H1 (cell line): Measurements from ENCODE around the gene PRUNE1. TPM values are rescaled to one million over a fixed set of nuclear protein-coding genes. Genes with fewer than 3 reads are reported as not detected.

ENCODE experiments used
- CTCF ChIA-PET: fragments of 300-600 bp; sonication (Branson Sonifier 250); formaldehyde crosslinking; loops from one replicate; lab custom pipeline; 2021; ENCODE audit not compliant: partially characterized antibody; lab: Charles Lee
- POLR2A ChIA-PET: fragments of 300-600 bp; sonication (Branson Sonifier 250); formaldehyde crosslinking; loops from one replicate; lab custom pipeline; 2021; ENCODE audit warnings: inconsistent platforms; ENCODE audit not compliant: partially characterized antibody; lab: Charles Lee
- DNase-seq, 2 experiments: peaks; one replicate each; pipeline versions ENCODE4 v3.0.0 to v3.0.0-alpha.2; 2010 to 2022; ENCODE audit warnings: low spot score in 2 of 2, low read depth in 1 of 2, mixed read lengths in 1 of 2
- FAIRE-seq: peaks from 2 replicates; lab custom pipeline; 2011; peaks lifted over from hg19 to GRCh38; lab: Jason Lieb, UNC
- H2AFZ ChIP-seq: 2 replicates; pipeline ENCODE4 v1.8.1; 2012; ENCODE audit warnings: low read length, inconsistent platforms
- H2AK5ac ChIP-seq: 2 replicates; pipeline ENCODE4 v1.6.1; 2013; ENCODE audit warnings: low read depth, low read length
- H2BK120ac ChIP-seq: replicated peaks from 2 replicates; pipeline ENCODE3; 2013; ENCODE audit warnings: low read depth, low read length, inconsistent platforms
- H2BK12ac ChIP-seq: 2 replicates; pipeline ENCODE4 v1.6.1; 2013; ENCODE audit warnings: low read depth, low read length
- H2BK15ac ChIP-seq: 2 replicates; pipeline ENCODE4 v1.6.1; 2013; ENCODE audit warnings: low read length
- H2BK20ac ChIP-seq: 2 replicates; pipeline ENCODE4 v1.6.1; 2013; ENCODE audit warnings: low read length
- H2BK5ac ChIP-seq: 2 replicates; pipeline ENCODE4 v1.6.1; 2013; ENCODE audit warnings: low read depth, low read length
- H3K14ac ChIP-seq: 2 replicates; pipeline ENCODE4 v1.6.1; 2013; ENCODE audit warnings: inconsistent platforms; ENCODE audit not compliant: insufficient read length
- H3K18ac ChIP-seq: 2 replicates; pipeline ENCODE4 v1.6.1; 2013; ENCODE audit warnings: low read length; ENCODE audit errors: extremely low read depth
- H3K23ac ChIP-seq: 2 replicates; pipeline ENCODE4 v1.6.1; 2013; ENCODE audit warnings: inconsistent platforms; ENCODE audit not compliant: insufficient read length
- H3K23me2 ChIP-seq: 2 replicates; pipeline ENCODE4 v1.6.1; 2013; ENCODE audit warnings: low read depth, low read length
- H3K27ac ChIP-seq: 2 replicates; pipeline ENCODE4 v1.6.1; 2011; ENCODE audit warnings: low read depth, low read length, inconsistent platforms
- H3K27me3 ChIP-seq, 4 experiments: replicated peaks in 1 of 4; 1 replicate in 1 of 4; 2 replicates in 3 of 4; pipeline versions ENCODE4 v1.6.1 to v1.8.1; 2011 to 2013; ENCODE audit warnings: low read length in 3 of 4, mild to moderate bottlenecking in 3 of 4, inconsistent platforms in 2 of 4, mixed read lengths in 2 of 4, moderate library complexity in 1 of 4; ENCODE audit not compliant: control insufficient read depth in 3 of 4, insufficient read depth in 3 of 4; ENCODE audit errors: extremely low read depth in 1 of 4
- H3K36me3 ChIP-seq, 4 experiments: 2 replicates each; pipeline versions ENCODE4 v1.6.1 to v1.8.1; 2011 to 2013; ENCODE audit warnings: mild to moderate bottlenecking in 4 of 4, low read length in 3 of 4, moderate library complexity in 2 of 4, control low read depth in 1 of 4, inconsistent platforms in 1 of 4; ENCODE audit not compliant: insufficient read depth in 4 of 4, control insufficient read depth in 2 of 4
- H3K4ac ChIP-seq: replicated peaks from 2 replicates; pipeline ENCODE3; 2013; ENCODE audit warnings: low read length, low read depth, mixed read lengths, inconsistent platforms; ENCODE audit not compliant: insufficient read length
- H3K4me1 ChIP-seq, 4 experiments: replicated peaks in 1 of 4; 1 replicate in 1 of 4; 2 replicates in 3 of 4; pipeline versions ENCODE4 v1.6.1 to v1.8.1; 2011 to 2013; ENCODE audit warnings: low read length in 3 of 4, inconsistent platforms in 2 of 4, mixed read lengths in 1 of 4; ENCODE audit not compliant: insufficient read depth in 4 of 4, control insufficient read depth in 3 of 4
- H3K4me2 ChIP-seq, 2 experiments: 2 replicates each; pipeline versions ENCODE4 v1.6.1 to v1.8.1; 2011 to 2013; ENCODE audit warnings: low read depth in 2 of 2, low read length in 2 of 2, control low read depth in 1 of 2, inconsistent platforms in 1 of 2, mild to moderate bottlenecking in 1 of 2; ENCODE audit not compliant: insufficient read depth in 1 of 2
- H3K4me3 ChIP-seq, 4 experiments: fragments of 200-600, 300-600 bp in 1 of 4; sonication (generic), shearing (Covaris generic), sonication (Bioruptor Twin) in 1 of 4; 2 replicates each; pipeline versions ENCODE4 v1.5.1 to v1.8.1; 2011 to 2016; ENCODE audit warnings: low read length in 4 of 4, low read depth in 3 of 4, control low read depth in 2 of 4, inconsistent platforms in 2 of 4, mild to moderate bottlenecking in 2 of 4, mixed read lengths in 1 of 4, moderate library complexity in 1 of 4; ENCODE audit not compliant: insufficient read depth in 2 of 4; ENCODE audit errors: extremely low read depth in 1 of 4
- H3K56ac ChIP-seq: replicated peaks from 2 replicates; pipeline ENCODE3; 2013; ENCODE audit warnings: low read depth, mild to moderate bottlenecking, mixed read lengths, low read length, inconsistent platforms; ENCODE audit not compliant: insufficient read length
- H3K79me1 ChIP-seq: 2 replicates; pipeline ENCODE4 v1.6.1; 2013; ENCODE audit warnings: low read depth, low read length, control low read depth
- H3K79me2 ChIP-seq, 2 experiments: 2 replicates each; pipeline versions ENCODE4 v1.6.1 to v1.8.1; 2012 to 2013; ENCODE audit warnings: low read length in 2 of 2, mild to moderate bottlenecking in 2 of 2, inconsistent platforms in 1 of 2; ENCODE audit not compliant: insufficient read depth in 2 of 2, control insufficient read depth in 1 of 2
- H3K9ac ChIP-seq, 4 experiments: replicated peaks in 1 of 4; 1 replicate in 1 of 4; 2 replicates in 3 of 4; pipeline versions ENCODE4 v1.6.1 to v1.8.1; 2011 to 2013; ENCODE audit warnings: low read depth in 3 of 4, low read length in 3 of 4, control low read depth in 2 of 4, mild to moderate bottlenecking in 2 of 4, moderate library complexity in 2 of 4, inconsistent platforms in 1 of 4; ENCODE audit errors: extremely low read depth in 1 of 4
- H3K9me3 ChIP-seq, 2 experiments: 2 replicates each; pipeline versions ENCODE4 v1.6.1 to v1.8.1; 2012 to 2013; ENCODE audit warnings: mild to moderate bottlenecking in 2 of 2, moderate library complexity in 2 of 2, control low read depth in 1 of 2, inconsistent platforms in 1 of 2, low read depth in 1 of 2, low read length in 1 of 2, mixed read lengths in 1 of 2; ENCODE audit not compliant: insufficient read depth in 2 of 2
- H4K20me1 ChIP-seq, 2 experiments: replicated peaks in 1 of 2; 2 replicates each; pipeline versions ENCODE3 to v1.8.1; 2011 to 2013; ENCODE audit warnings: inconsistent platforms in 2 of 2, low read length in 2 of 2, mild to moderate bottlenecking in 1 of 2; ENCODE audit not compliant: insufficient read depth in 2 of 2, control insufficient read depth in 1 of 2
- H4K5ac ChIP-seq: 2 replicates; pipeline ENCODE4 v1.6.1; 2013; ENCODE audit warnings: low read length, low read depth, mixed read lengths, inconsistent platforms; ENCODE audit not compliant: insufficient read length
- H4K8ac ChIP-seq: 2 replicates; pipeline ENCODE4 v1.8.0; 2013; ENCODE audit warnings: mild to moderate bottlenecking, moderate library complexity, low read length, inconsistent platforms; ENCODE audit not compliant: insufficient read depth; ENCODE audit errors: extremely low read depth
- H4K91ac ChIP-seq: replicated peaks from 2 replicates; pipeline ENCODE3; 2013; ENCODE audit warnings: low read length, mixed read lengths, inconsistent platforms; ENCODE audit not compliant: insufficient read length
- ATF3 ChIP-seq: IDR thresholded peaks from 2 replicates; pipeline ENCODE4 v1.6.1; 2011; ENCODE audit warnings: low read depth, mild to moderate bottlenecking, low read length; ENCODE audit not compliant: insufficient read depth
- SIX5 ChIP-seq: IDR thresholded peaks from 2 replicates; pipeline ENCODE4 v1.6.1; 2011; ENCODE audit warnings: mild to moderate bottlenecking, low read depth, low read length
- TAF7 ChIP-seq: optimal IDR thresholded peaks from 2 replicates; pipeline ENCODE3; 2011; ENCODE audit warnings: low read depth, mild to moderate bottlenecking, inconsistent platforms, low read length, moderate library complexity, borderline replicate concordance
- ZNF274 ChIP-seq: IDR thresholded peaks from 2 replicates; pipeline ENCODE4 v1.7.0; 2012; ENCODE audit warnings: low read length, borderline replicate concordance; ENCODE audit errors: extremely low read depth
- WGBS, 2 experiments: shearing (Covaris generic) in 1 of 2; methylation state at CpG; one replicate each; pipeline versions ENCODE4 v1.1.6 to v1.1.7; 2013 to 2015; ENCODE audit warnings: low lambda C conversion rate in 2 of 2, mixed read lengths in 2 of 2, inconsistent platforms in 1 of 2, low coverage in 1 of 2, missing lambda C conversion rate in 1 of 2; ENCODE audit not compliant: insufficient replicate concordance in 2 of 2, insufficient coverage in 1 of 2, insufficient read length in 1 of 2; ENCODE audit errors: extremely low coverage in 1 of 2, missing lambda C conversion rate in 1 of 2; 5-methylcytosine and 5-hydroxymethylcytosine counted together
- polyA plus RNA-seq, 7 experiments: library from polyadenylated mRNA; depleted of rRNA in 3 of 7; stranded (reverse) in 5 of 7; unstranded in 2 of 7; fragments of >200 nt in 5 of 7; fragments of 200-250 nt in 2 of 7; gene quantifications; 1 replicate in 5 of 7; 2 replicates in 1 of 7; 4 replicates in 1 of 7; pipeline versions ENCODE4 v1.2.1 to v1.2.3, GENCODE V29; 2011 to 2013; ENCODE audit warnings: missing spikeins in 2 of 7, mixed read lengths in 2 of 7
- total RNA-seq: library from RNA; stranded (reverse); fragmentation: NEBNext Ultra II Directional; extraction: Animal tissue kit (Norgen Biotek cat#: 25700); gene quantifications from 2 replicates; pipeline ENCODE4 v1.2.1, GENCODE V29; 2021

PRUNE1 gene
- total and polyA plus RNA-seq, 2 of the 8 experiments (the other 6 are each of a cell fraction or from before 2014, with no cell fraction given): 32.8 to 54.2 TPM

GRCh38 chr1:151060007-151060656 is 51.9 kb downstream of the PRUNE1 start, which contains the start of gene MLLT11:
MLLT11 (plus strand) TSS chr1:151060397; CDS start chr1:151067225, 6,828 bp downstream.
- peaks cover 13% of the 10 kb centered on the region; the same call in 1 of the 2 replicates for H3K23me2 ChIP-seq
- H3K4me2 ChIP-seq: peak within 1 kb of the TSS; percentile 81 to 96
- peak within 1 kb of the TSS; percentile 51 to 84 (median 76); a peak in 6 of 7 replicates for H3K9ac ChIP-seq
- peaks cover 0 to 8% of the 10 kb centered on the region in 2 experiments for H4K20me1 ChIP-seq
- no peak within 1 kb of the TSS for H2AFZ ChIP-seq
- H4K5ac ChIP-seq: peak within 1 kb of the TSS; percentile 92
- H3K79me2 ChIP-seq: peaks cover 7 to 74% of the 10 kb centered on the region in 2 experiments
- peak within 1 kb of the TSS; percentile 68; the same call in 1 of the 2 replicates for H4K8ac ChIP-seq
- no peaks in the 10 kb centered on the region for H3K27me3 ChIP-seq
- H4K91ac ChIP-seq: peak within 1 kb of the TSS; percentile 86
- no peak within 1 kb of the TSS for H2BK120ac ChIP-seq
- H2BK12ac ChIP-seq: no peak within 1 kb of the TSS
- FAIRE-seq (no peak), DNase-seq (peak in 1 of 2 experiments; percentile 76)
- peaks cover 9 to 16% (median 14%) of the 10 kb centered on the region in 4 experiments for H3K36me3 ChIP-seq
- peak within 1 kb of the TSS; percentile 92 for H3K4ac ChIP-seq
- H3K4me1 ChIP-seq: peaks cover 4 to 14% (median 8%) of the 10 kb centered on the region in 4 experiments; a peak in 6 of 7 replicates
- peak within 1 kb of the TSS; percentile 80 to 97 (median 89) for H3K4me3 ChIP-seq
- H3K9me3 ChIP-seq: no peaks in the 10 kb centered on the region
- H3K56ac ChIP-seq: peak within 1 kb of the TSS; percentile 90
- peak within 1 kb of the TSS; percentile 90; the same call in 1 of the 2 replicates for H2BK5ac ChIP-seq
- no peak within 1 kb of the TSS for H2BK15ac ChIP-seq
- H3K18ac ChIP-seq: peak within 1 kb of the TSS; percentile 97
- peaks cover 12% of the 10 kb centered on the region for H3K79me1 ChIP-seq
- H2AK5ac ChIP-seq: no peak within 1 kb of the TSS
- WGBS, 2 experiments: 1% methylated on average over 15 of the region's 15 CpGs; no CpG with 5 or more reads in 1 of the 2 experiments
- no peak within 1 kb of the TSS for H3K14ac ChIP-seq
- CTCF ChIA-PET: interaction anchor here (0.6 to 7.3 kb wide), 15 partner anchors 12 to 115 kb away, joined by 3 to 95 read pairs (median 5); partner anchors contain the start of genes C1orf56, GABPB2, TMOD4 and TNFAIP8L2
- H3K23ac ChIP-seq: no peak within 1 kb of the TSS
- H3K27ac ChIP-seq: peak within 1 kb of the TSS; percentile 63; the same call in 1 of the 2 replicates
- no peak within 1 kb of the TSS for H2BK20ac ChIP-seq
- POLR2A ChIA-PET: interaction anchor here (0.6 to 9.1 kb wide), 6 partner anchors 11 to 84 kb away, joined by 3 to 107 read pairs (median 8); partner anchors contain the start of genes C1orf56, GABPB2 and MINDY1
- TF ChIP-seq ATF3 (no peak), SIX5 (no peak), ZNF274 (no peak), TAF7 (peak; percentile 58)
